Measurements from ENCODE around the gene ZNF296.

- TF ChIP-seq CTCF (IDR thresholded peaks at IDR 0.05) (no peak), POLR2A (IDR thresholded peaks at IDR 0.05) (no peak)
Observed at GRCh38 chr19:45094137-45094536, 17.9 kb upstream of the ZNF296 start.
